ENCODE data around the gene PIGZ.

Gene PIGZ

DNA sequence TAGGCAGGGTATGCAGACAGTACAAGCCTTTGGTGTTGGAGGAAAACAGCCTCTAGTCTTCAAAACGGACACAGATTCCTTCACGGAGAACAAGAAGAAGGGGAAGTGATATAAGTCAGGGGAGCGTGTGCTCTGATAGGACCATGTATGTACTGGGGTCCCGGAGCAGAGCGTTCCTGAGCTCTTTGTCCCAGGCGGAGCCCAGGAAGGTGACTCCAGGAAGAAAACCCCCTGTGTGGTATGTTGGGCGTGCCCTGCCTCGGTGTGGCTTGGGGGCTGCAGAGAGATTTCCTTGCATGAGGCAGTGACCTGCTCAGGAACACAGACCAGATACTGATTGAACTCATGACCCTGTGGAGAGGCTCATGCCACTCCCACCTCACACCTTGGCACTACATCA lies 39.3 kb upstream of the PIGZ start:
- ChIA-PET POLR2A (no interaction called here), CTCF (interaction anchor here (7.1 kb wide), 1 partner anchor 21 kb away, joined by 80 read pairs; the partner anchor contains the start of gene MELTF)
- H3K4me3 ChIP-seq (ENCODE audit: low read depth, low read length), result no peak overlapping the region
- DNase-seq (ENCODE audit: low read depth, low spot score), result no peak
- TF ChIP-seq, protein P1, sequence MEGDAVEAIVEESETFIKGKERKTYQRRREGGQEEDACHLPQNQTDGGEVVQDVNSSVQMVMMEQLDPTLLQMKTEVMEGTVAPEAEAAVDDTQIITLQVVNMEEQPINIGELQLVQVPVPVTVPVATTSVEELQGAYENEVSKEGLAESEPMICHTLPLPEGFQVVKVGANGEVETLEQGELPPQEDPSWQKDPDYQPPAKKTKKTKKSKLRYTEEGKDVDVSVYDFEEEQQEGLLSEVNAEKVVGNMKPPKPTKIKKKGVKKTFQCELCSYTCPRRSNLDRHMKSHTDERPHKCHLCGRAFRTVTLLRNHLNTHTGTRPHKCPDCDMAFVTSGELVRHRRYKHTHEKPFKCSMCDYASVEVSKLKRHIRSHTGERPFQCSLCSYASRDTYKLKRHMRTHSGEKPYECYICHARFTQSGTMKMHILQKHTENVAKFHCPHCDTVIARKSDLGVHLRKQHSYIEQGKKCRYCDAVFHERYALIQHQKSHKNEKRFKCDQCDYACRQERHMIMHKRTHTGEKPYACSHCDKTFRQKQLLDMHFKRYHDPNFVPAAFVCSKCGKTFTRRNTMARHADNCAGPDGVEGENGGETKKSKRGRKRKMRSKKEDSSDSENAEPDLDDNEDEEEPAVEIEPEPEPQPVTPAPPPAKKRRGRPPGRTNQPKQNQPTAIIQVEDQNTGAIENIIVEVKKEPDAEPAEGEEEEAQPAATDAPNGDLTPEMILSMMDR (IDR thresholded peaks at IDR 0.05; ENCODE audit: insufficient read depth, low read length, missing control alignments), result no peak

- TF ChIP-seq, protein P1 (IDR thresholded peaks at IDR 0.05; ENCODE audit: insufficient read depth, low read length, missing control alignments), result no peak
- DNase-seq (ENCODE audit: low read depth, low spot score), result no peak
- ChIA-PET POLR2A (no interaction called here), CTCF (interaction anchor here (1.2 to 7.1 kb wide), 3 partner anchors 10 to 180 kb away, joined by 5 to 80 read pairs (median 6); partner anchors contain the start of gene MELTF)
- no peak overlapping the region for H3K4me3 ChIP-seq (ENCODE audit: low read depth, low read length)
These were observed 38.8 kb upstream of the PIGZ start for GRCh38 chr3:197007296-197007940.

- ChIA-PET CTCF (interaction anchor here (1.0 to 7.1 kb wide), 5 partner anchors 11 to 180 kb away, joined by 3 to 80 read pairs (median 5); partner anchors contain the start of gene MELTF), POLR2A (no interaction called here)
- H3K4me3 ChIP-seq (ENCODE audit: low read depth, low read length), result no peak overlapping the region
- DNase-seq (ENCODE audit: low read depth, low spot score), result no peak
- TF ChIP-seq, protein P1 (IDR thresholded peaks at IDR 0.05; ENCODE audit: insufficient read depth, low read length, missing control alignments), result no peak
These were observed 38.2 kb upstream of the PIGZ start for GRCh38 chr3:197006860-197007259.

DNA sequence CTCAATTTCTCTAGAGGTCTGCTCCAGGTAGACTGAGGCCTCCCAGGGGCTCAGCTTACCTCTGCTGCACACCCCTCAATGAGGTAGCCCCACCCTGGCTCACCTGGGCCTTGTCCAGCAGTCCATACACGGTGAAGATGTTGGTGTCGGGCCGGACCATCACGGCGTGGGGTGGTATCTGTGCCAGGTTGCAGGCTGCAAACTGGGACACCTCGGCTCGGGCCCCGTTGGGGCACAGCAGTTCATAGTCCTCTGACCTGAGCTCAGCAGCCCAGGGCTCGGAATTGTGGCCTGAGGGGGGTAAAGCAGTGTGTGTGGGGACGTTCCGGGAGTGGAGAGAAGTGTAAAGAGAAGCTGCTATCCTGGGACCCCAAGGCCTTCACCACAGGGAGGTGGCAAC lies 37.8 kb upstream of the PIGZ start:
- POLR2A ChIA-PET, result no interaction called here
- no peak for DNase-seq (ENCODE audit: low read depth, low spot score)
- CTCF ChIA-PET, result interaction anchor here (1.0 to 7.1 kb wide), 5 partner anchors 11 to 180 kb away, joined by 3 to 80 read pairs (median 5); partner anchors contain the start of gene MELTF
- TF ChIP-seq, protein P1 (IDR thresholded peaks at IDR 0.05; ENCODE audit: insufficient read depth, low read length, missing control alignments), result no peak
- no peak overlapping the region for H3K4me3 ChIP-seq (ENCODE audit: low read depth, low read length)

GRCh38 chr3:197003461-197004385 lies 35.1 kb upstream of the PIGZ start:
- ChIA-PET CTCF (interaction anchor here (0.6 to 7.1 kb wide), 15 partner anchors 10 to 265 kb away, joined by 3 to 80 read pairs (median 6); partner anchors contain the start of gene MELTF), POLR2A (no interaction called here)
- H3K4me3 ChIP-seq (ENCODE audit: low read depth, low read length), result peak overlapping the region; percentile 62
- DNase-seq (ENCODE audit: low read depth, low spot score), result no peak
- TF ChIP-seq, protein P1 (IDR thresholded peaks at IDR 0.05; ENCODE audit: insufficient read depth, low read length, missing control alignments), result no peak
